Activated naive CD8-positive, alpha-beta T cell treated with anti-CD3 and anti-CD28 coated beads, Interleukin-2, amount 50 U/mL, for 24 hours (primary cell): ENCODE data around the gene FAM98C.

ENCODE experiments used
- ATAC-seq: fragments of 150-1000 bp; cut with Tn5 transposase; one replicate; pipeline ENCODE4 v1.10.0; 2021
- DNase-seq: peaks from one replicate; pipeline ENCODE4 v3.0.0; 2021
- H3K27ac Mint-ChIP-seq: one replicate; pipeline ENCODE4 v1.8.0; 2021; ENCODE audit warnings: mild to moderate bottlenecking, mixed read lengths
- H3K27me3 Mint-ChIP-seq: one replicate; pipeline ENCODE4 v1.8.0; 2021; ENCODE audit warnings: mixed read lengths
- H3K36me3 Mint-ChIP-seq: one replicate; pipeline ENCODE4 v1.8.0; 2021; ENCODE audit warnings: low read depth, mixed read lengths
- H3K4me1 Mint-ChIP-seq: one replicate; pipeline ENCODE4 v1.8.0; 2021; ENCODE audit warnings: mixed read lengths
- H3K4me3 Mint-ChIP-seq: one replicate; pipeline ENCODE4 v1.8.0; 2021; ENCODE audit warnings: mild to moderate bottlenecking, moderate library complexity, mixed read lengths
- H3K9me3 Mint-ChIP-seq: one replicate; pipeline ENCODE4 v1.8.0; 2021; ENCODE audit warnings: mixed read lengths

Gene FAM98C

GRCh38 chr19:38371081-38371480, 31.8 kb upstream of the FAM98C start:
- no peak for DNase-seq
- Mint-ChIP-seq H3K27ac (no peak overlapping the region), H3K36me3 (peaks cover 13% of the 10 kb centered on the region), H3K4me3 (no peak overlapping the region), H3K9me3 (no peaks in the 10 kb centered on the region), H3K4me1 (peaks cover 16% of the 10 kb centered on the region), H3K27me3 (peaks cover 2% of the 10 kb centered on the region)
- ATAC-seq = no peak

- Mint-ChIP-seq H3K9me3 (no peaks in the 10 kb centered on the region), H3K27me3 (no peaks in the 10 kb centered on the region), H3K36me3 (peaks cover 30% of the 10 kb centered on the region), H3K4me3 (peak overlapping the region; percentile 98), H3K4me1 (peaks cover 27% of the 10 kb centered on the region), H3K27ac (peak overlapping the region; percentile 77)
- DNase-seq = no peak
- no peak for ATAC-seq
These were observed 29.0 kb upstream of the FAM98C start for GRCh38 chr19:38373907-38374331.

DNA sequence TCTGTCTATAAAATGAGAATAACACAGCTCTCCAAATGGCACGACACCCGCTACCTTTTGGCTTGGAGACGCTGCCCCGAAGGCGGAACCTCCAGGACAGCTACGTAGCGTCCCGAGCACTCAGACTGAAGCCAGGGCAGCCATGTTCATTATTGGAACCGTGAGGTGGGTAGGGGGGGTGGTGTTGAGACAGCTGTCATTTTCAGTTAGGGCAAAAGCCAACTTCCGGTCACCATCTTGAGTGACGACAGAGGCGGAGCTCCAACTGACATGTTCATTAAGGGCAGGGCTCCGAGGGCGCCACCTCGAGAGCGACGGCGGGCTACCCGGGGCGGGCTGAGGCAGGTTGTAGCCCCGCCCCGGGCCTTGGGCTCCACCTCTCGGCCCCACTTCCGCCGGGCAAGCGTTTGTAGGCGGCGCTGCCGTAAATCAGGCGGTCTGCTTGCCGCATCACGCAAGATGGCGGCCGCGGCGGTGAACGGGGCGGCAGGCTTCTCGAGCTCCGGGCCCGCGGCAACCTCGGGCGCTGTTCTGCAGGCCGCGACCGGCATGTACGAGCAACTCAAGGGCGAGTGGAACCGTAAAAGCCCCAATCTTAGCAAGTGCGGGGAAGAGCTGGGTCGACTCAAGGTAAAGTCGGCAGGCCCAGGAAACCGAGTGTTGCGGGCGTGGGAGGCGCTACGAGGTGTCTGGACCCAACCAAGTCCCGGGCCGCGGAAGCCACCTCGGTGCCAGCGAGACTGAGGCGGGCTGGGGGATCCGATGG, 28.4 kb upstream of the FAM98C start, which contains the start of gene PSMD8:
Gene PSMD8 (plus strand): TSS at position 240 of the 766 bp plus-strand sequence. CDS start 31 bp downstream, at position 271.
- Mint-ChIP-seq H3K4me3 (peak within 1 kb of the TSS; percentile 98), H3K27me3 (no peaks in the 10 kb centered on the region), H3K36me3 (peaks cover 35% of the 10 kb centered on the region), H3K4me1 (peaks cover 27% of the 10 kb centered on the region), H3K27ac (peak within 1 kb of the TSS; percentile 97), H3K9me3 (no peaks in the 10 kb centered on the region)
- peak; percentile 98 for ATAC-seq
- peak; percentile 98 for DNase-seq

DNA sequence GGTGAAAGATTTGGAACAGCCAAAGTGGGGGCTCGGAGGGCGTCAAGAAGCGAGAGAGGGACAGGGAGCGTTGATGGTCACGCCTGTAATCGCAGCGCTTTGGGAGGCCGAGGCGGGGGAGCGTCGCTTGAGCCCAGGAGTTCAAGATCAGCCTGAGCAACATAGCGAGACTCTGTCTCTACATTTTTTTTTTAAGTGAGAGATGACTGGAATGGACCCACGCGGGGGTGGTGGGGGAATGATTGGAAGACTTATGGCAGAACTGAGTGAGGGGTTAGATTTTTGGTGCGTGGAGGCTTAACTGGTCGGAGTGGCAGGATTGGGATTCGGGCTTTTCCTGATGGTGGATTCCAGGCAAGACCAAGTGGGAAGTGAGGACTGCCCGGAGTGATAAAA, 27.8 kb upstream of the FAM98C start:
- no peaks in the 10 kb centered on the region for H3K27me3 Mint-ChIP-seq
- H3K9me3 Mint-ChIP-seq = no peaks in the 10 kb centered on the region
- peaks cover 27% of the 10 kb centered on the region for H3K4me1 Mint-ChIP-seq
- DNase-seq (no peak), ATAC-seq (no peak)
- peak overlapping the region; percentile 97 for H3K27ac Mint-ChIP-seq
- peaks cover 38% of the 10 kb centered on the region for H3K36me3 Mint-ChIP-seq
- H3K4me3 Mint-ChIP-seq = peak overlapping the region; percentile 98

GRCh38 chr19:38375748-38376147, 27.1 kb upstream of the FAM98C start:
- no peaks in the 10 kb centered on the region for H3K9me3 Mint-ChIP-seq
- H3K27me3 Mint-ChIP-seq = no peaks in the 10 kb centered on the region
- H3K4me1 Mint-ChIP-seq = peaks cover 27% of the 10 kb centered on the region
- peaks cover 42% of the 10 kb centered on the region for H3K36me3 Mint-ChIP-seq
- H3K27ac Mint-ChIP-seq = peak overlapping the region; percentile 97
- DNase-seq = no peak
- peak overlapping the region; percentile 98 for H3K4me3 Mint-ChIP-seq
- ATAC-seq = no peak

GRCh38 chr19:38376576-38376975, 26.3 kb upstream of the FAM98C start:
- H3K4me3 Mint-ChIP-seq = peak overlapping the region; percentile 98
- no peaks in the 10 kb centered on the region for H3K27me3 Mint-ChIP-seq
- no peak for ATAC-seq
- peaks cover 49% of the 10 kb centered on the region for H3K36me3 Mint-ChIP-seq
- H3K9me3 Mint-ChIP-seq = no peaks in the 10 kb centered on the region
- H3K27ac Mint-ChIP-seq = peak overlapping the region; percentile 55
- no peak for DNase-seq
- H3K4me1 Mint-ChIP-seq = peaks cover 27% of the 10 kb centered on the region

- no peak overlapping the region for H3K27ac Mint-ChIP-seq
- ATAC-seq (no peak), DNase-seq (no peak)
- no peaks in the 10 kb centered on the region for H3K27me3 Mint-ChIP-seq
- H3K9me3 Mint-ChIP-seq = no peaks in the 10 kb centered on the region
- no peak overlapping the region for H3K4me3 Mint-ChIP-seq
- peaks cover 27% of the 10 kb centered on the region for H3K4me1 Mint-ChIP-seq
- H3K36me3 Mint-ChIP-seq = peaks cover 53% of the 10 kb centered on the region
These were observed 25.8 kb upstream of the FAM98C start for GRCh38 chr19:38377052-38377451.

DNA sequence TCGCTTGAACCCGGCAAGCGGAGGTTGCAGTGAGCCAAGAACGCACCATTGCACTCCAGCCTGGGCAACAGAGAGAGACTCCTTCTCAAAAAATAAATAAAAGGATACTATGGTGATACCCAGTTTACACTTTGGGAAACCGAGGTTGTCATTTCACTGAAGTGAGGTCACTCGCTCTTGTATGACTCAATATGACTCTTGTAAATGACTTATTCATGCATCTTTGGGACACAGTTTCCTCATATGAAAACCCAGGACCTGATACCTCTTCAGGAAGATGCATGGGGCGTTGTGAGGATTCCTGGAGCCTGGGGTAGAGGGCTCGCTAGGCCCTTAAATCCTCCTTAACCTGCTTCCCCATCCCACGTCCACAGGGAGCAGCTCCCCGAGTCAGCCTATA, 24.0 kb upstream of the FAM98C start:
- Mint-ChIP-seq H3K4me1 (peaks cover 27% of the 10 kb centered on the region), H3K27ac (no peak overlapping the region), H3K36me3 (peaks cover 71% of the 10 kb centered on the region), H3K27me3 (no peaks in the 10 kb centered on the region), H3K4me3 (no peak overlapping the region), H3K9me3 (no peaks in the 10 kb centered on the region)
- ATAC-seq (no peak), DNase-seq (no peak)

DNA sequence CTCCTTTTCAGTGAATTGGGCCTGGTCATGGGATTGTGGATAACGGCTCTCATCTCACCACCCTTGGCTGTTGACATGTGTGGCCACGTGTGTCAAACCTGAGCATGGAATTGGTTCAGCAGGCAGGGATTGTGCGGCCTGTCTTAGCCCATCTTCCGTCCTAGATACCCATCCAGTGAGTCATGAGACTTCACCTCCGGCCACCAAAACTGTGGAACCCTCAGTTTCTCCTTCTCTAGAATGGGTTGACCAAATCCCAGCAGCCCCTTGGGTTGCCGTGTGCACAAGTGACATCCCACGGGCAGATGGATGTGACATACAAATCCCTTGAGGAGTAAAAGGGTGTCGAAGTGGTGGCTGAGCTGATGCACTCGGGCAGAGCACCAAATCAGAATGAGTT, 21.8 kb upstream of the FAM98C start:
- Mint-ChIP-seq H3K27ac (no peak overlapping the region), H3K9me3 (no peaks in the 10 kb centered on the region), H3K27me3 (no peaks in the 10 kb centered on the region), H3K36me3 (peaks cover 69% of the 10 kb centered on the region), H3K4me3 (no peak overlapping the region), H3K4me1 (peaks cover 12% of the 10 kb centered on the region)
- ATAC-seq (no peak), DNase-seq (no peak)

GRCh38 chr19:38383184-38383583, 19.7 kb upstream of the FAM98C start:
- Mint-ChIP-seq H3K4me1 (peaks cover 12% of the 10 kb centered on the region), H3K36me3 (peaks cover 63% of the 10 kb centered on the region), H3K27ac (no peak overlapping the region), H3K9me3 (no peaks in the 10 kb centered on the region), H3K4me3 (no peak overlapping the region), H3K27me3 (peaks cover 8% of the 10 kb centered on the region)
- DNase-seq (no peak), ATAC-seq (no peak)

DNA sequence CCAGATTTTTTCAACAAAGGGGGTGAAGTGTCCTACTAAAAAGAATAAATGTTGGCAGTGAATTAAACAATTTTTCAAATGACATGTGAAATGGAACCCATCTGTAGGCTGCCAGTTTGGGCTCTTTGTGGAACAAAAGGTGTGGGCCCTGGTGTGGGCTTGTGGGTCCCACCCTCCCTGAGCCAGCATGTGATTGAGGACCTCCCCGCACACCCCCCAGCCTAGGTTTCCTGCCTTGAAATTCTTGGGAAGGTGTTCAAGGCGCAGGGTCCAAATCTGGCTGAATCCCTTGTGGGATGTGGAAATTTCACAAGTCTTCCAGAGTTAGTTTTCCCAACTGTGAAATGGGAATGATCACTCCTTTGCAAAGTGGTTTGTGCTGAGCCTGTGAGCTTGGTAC, 19.1 kb upstream of the FAM98C start:
- H3K4me3 Mint-ChIP-seq = no peak overlapping the region
- no peaks in the 10 kb centered on the region for H3K9me3 Mint-ChIP-seq
- H3K27me3 Mint-ChIP-seq = peaks cover 9% of the 10 kb centered on the region
- peaks cover 13% of the 10 kb centered on the region for H3K4me1 Mint-ChIP-seq
- no peak overlapping the region for H3K27ac Mint-ChIP-seq
- ATAC-seq (no peak), DNase-seq (no peak)
- H3K36me3 Mint-ChIP-seq = peaks cover 59% of the 10 kb centered on the region

GRCh38 chr19:38384209-38385027, 18.5 kb upstream of the FAM98C start:
- ATAC-seq (no peak), DNase-seq (no peak)
- H3K4me1 Mint-ChIP-seq = peaks cover 15% of the 10 kb centered on the region
- no peak overlapping the region for H3K4me3 Mint-ChIP-seq
- peaks cover 10% of the 10 kb centered on the region for H3K27me3 Mint-ChIP-seq
- H3K27ac Mint-ChIP-seq = no peak overlapping the region
- peaks cover 53% of the 10 kb centered on the region for H3K36me3 Mint-ChIP-seq
- no peaks in the 10 kb centered on the region for H3K9me3 Mint-ChIP-seq

- no peak for DNase-seq
- ATAC-seq = no peak
- H3K27ac Mint-ChIP-seq = no peak overlapping the region
- peaks cover 48% of the 10 kb centered on the region for H3K36me3 Mint-ChIP-seq
- no peak overlapping the region for H3K4me3 Mint-ChIP-seq
- H3K27me3 Mint-ChIP-seq = peaks cover 15% of the 10 kb centered on the region
- no peaks in the 10 kb centered on the region for H3K9me3 Mint-ChIP-seq
- H3K4me1 Mint-ChIP-seq = peaks cover 17% of the 10 kb centered on the region
These were observed 17.7 kb upstream of the FAM98C start for GRCh38 chr19:38385057-38385803.

DNA sequence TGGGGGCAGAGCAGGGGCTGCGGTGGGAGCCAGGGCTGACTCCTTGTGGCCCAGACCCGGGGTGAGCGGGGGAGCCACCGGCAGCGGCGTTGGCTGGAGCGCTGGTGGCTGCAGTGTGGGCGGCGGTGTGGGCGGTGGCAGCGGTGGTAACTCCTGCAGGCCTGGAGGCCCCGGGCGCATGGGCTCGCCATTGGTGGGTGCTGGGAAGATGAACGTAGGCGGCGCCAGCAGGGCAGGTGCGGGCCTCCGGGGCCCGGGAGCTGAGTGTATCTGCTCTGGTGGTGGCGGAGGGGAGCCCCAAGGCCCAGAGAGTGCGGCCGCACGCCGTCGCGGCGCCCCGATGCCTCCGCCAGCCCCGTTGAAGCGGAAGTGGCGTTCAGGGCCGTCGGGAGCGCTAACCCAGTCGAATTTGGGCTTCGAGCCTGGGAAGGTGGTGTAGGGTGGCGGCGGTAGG, 17.1 kb upstream of the FAM98C start:
- H3K4me3 Mint-ChIP-seq = no peak overlapping the region
- H3K36me3 Mint-ChIP-seq = peaks cover 45% of the 10 kb centered on the region
- no peaks in the 10 kb centered on the region for H3K9me3 Mint-ChIP-seq

More for the DNA sequence above, 17.1 kb upstream of the FAM98C start:
- Mint-ChIP-seq H3K27me3 (peaks cover 17% of the 10 kb centered on the region), H3K4me1 (peaks cover 17% of the 10 kb centered on the region), H3K27ac (no peak overlapping the region)
- ATAC-seq = no peak
- no peak for DNase-seq
